Measurements from ENCODE around the gene SDC3. TPM values are rescaled to one million over a fixed set of nuclear protein-coding genes. Genes with fewer than 3 reads are reported as not detected.
A peak's percentile ranks its signal among the peaks of the same experiment; 100 is the strongest.

The SDC3 gene
- total and polyA plus RNA-seq, 7 donors, result 2.4 to 91.1 (median 29.9) TPM

GRCh38 chr1:30895382-30895943 is 13.1 kb downstream of the SDC3 start:
- 68 to 74% methylated on average over 6 of the region's 6 CpGs for WGBS, 2 donors
- peaks cover 0 to 100% (median 86%) of the 10 kb centered on the region in 4 donors for H3K4me1 ChIP-seq
- peak overlapping the region in 1 of 4 donors; percentile 16 for H3K4me3 ChIP-seq

GRCh38 chr1:30894508-30894973 is 14.0 kb downstream of the SDC3 start:
- no peak for TF ChIP-seq POLR2AphosphoS5 (IDR thresholded peaks at IDR 0.05)
- TF ChIP-seq CTCF (IDR thresholded peaks at IDR 0.05), result no peak
- no peak for TF ChIP-seq POLR2A (IDR thresholded peaks at IDR 0.05)
- TF ChIP-seq EP300 (IDR thresholded peaks at IDR 0.05), result no peak
- Histone ChIP-seq H3K4me1 (peaks cover 0 to 100% (median 89%) of the 10 kb centered on the region in 4 donors), H3K9me3 (no peaks in the 10 kb centered on the region), H3K27me3 (no peaks in the 10 kb centered on the region), H3K36me3 (no peaks in the 10 kb centered on the region), H3K4me3 (no peak overlapping the region), H3K27ac (peak overlapping the region in 3 of 4 donors; percentile 93 to 95 (median 95))
- 68 to 70% methylated on average over 7 of the region's 7 CpGs for WGBS, 2 donors
- no peak for DNase-seq
- intact Hi-C loops (cut with DNase I), result no loop called here

More at GRCh38 chr1:30895382-30895943, 13.1 kb downstream of the SDC3 start:
- TF ChIP-seq POLR2AphosphoS5 (IDR thresholded peaks at IDR 0.05) (no peak), EP300 (IDR thresholded peaks at IDR 0.05) (no peak), CTCF (IDR thresholded peaks at IDR 0.05) (no peak)
- Histone ChIP-seq H3K27me3 (no peaks in the 10 kb centered on the region), H3K36me3 (no peaks in the 10 kb centered on the region), H3K9me3 (no peaks in the 10 kb centered on the region), H3K27ac (peak overlapping the region; percentile 72 to 95 (median 94))
- intact Hi-C loops (cut with DNase I), result no loop called here
- DNase-seq, result no peak

- intact Hi-C loops (cut with DNase I), result no loop called here
- Histone ChIP-seq H3K27ac (peak overlapping the region; percentile 92 to 95 (median 94)), H3K4me3 (no peak overlapping the region), H3K27me3 (no peaks in the 10 kb centered on the region), H3K9me3 (no peaks in the 10 kb centered on the region), H3K36me3 (no peaks in the 10 kb centered on the region), H3K4me1 (peaks cover 0 to 100% (median 92%) of the 10 kb centered on the region in 4 donors)
- 71 to 84% methylated on average over 9 of the region's 9 CpGs for WGBS, 2 donors
- no peak for DNase-seq
- TF ChIP-seq EP300 (IDR thresholded peaks at IDR 0.05) (no peak), POLR2AphosphoS5 (IDR thresholded peaks at IDR 0.05) (no peak)
Observed at GRCh38 chr1:30893776-30894507, 14.6 kb downstream of the SDC3 start.

GRCh38 chr1:30892671-30893073 is 15.9 kb downstream of the SDC3 start:
- WGBS, 2 donors, result 80 to 82% methylated on average over 6 of the region's 6 CpGs
- H3K9me3 ChIP-seq, result no peaks in the 10 kb centered on the region
- no peak for DNase-seq
- no peak overlapping the region for H3K4me3 ChIP-seq
- intact Hi-C loops (cut with DNase I), result no loop called here
- peak overlapping the region; percentile 92 to 95 (median 94) for H3K27ac ChIP-seq
- no peaks in the 10 kb centered on the region for H3K36me3 ChIP-seq
- peaks cover 0 to 100% (median 92%) of the 10 kb centered on the region in 4 donors for H3K4me1 ChIP-seq
- no peaks in the 10 kb centered on the region for H3K27me3 ChIP-seq
- TF ChIP-seq POLR2A (IDR thresholded peaks at IDR 0.05), result no peak

- intact Hi-C loops (cut with DNase I), result no loop called here
- Histone ChIP-seq H3K27me3 (no peaks in the 10 kb centered on the region), H3K9me3 (no peaks in the 10 kb centered on the region), H3K4me1 (peaks cover 0 to 100% (median 92%) of the 10 kb centered on the region in 4 donors), H3K4me3 (no peak overlapping the region), H3K36me3 (no peaks in the 10 kb centered on the region), H3K27ac (peak overlapping the region; percentile 92 to 95 (median 94))
- 83 to 90% methylated on average over 5 of the region's 5 CpGs for WGBS, 2 donors
- DNase-seq, result no peak
- no peak for TF ChIP-seq CTCF (IDR thresholded peaks at IDR 0.05)
- TF ChIP-seq EP300 (IDR thresholded peaks at IDR 0.05), result no peak
- no peak for TF ChIP-seq POLR2A (IDR thresholded peaks at IDR 0.05)
- TF ChIP-seq POLR2AphosphoS5 (IDR thresholded peaks at IDR 0.05), result no peak
Observed at GRCh38 chr1:30891227-30891552, 17.4 kb downstream of the SDC3 start.

Measured in sigmoid colon (tissue), 7 donors.